ENCODE results near the gene ITFG2. TPM values are rescaled to one million over a fixed set of nuclear protein-coding genes. Genes with fewer than 3 reads are reported as not detected.
"Not testable (repeated sequence)": the region's sequence is repeated elsewhere in the genome, so short reads cannot be mapped to it uniquely, and the experiment has no call there.

The ITFG2 gene
- total RNA-seq, 2 donors from 2014 or later = 32.4 to 65.9 TPM

DNA sequence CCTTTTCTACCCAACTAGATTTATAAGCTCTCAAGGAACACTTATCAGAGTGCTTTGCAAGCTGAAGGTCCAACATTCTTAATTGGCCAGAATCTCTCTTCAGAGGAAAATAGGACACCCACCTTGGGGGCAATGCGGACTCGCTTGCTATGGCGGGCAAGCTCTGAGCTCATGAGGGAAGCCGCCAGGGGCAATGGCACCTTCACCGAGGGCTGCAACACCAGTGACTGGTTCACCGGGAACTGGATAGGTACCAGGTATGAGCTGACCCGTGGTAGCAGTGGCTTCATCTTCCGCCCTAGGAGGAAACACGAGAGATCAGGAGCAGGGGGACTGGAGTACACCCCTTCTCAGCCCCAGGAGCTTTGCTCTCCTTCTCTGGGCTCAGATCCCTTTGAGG, 51.7 kb downstream of the ITFG2 start:
- TF ChIP-seq POLR2A (IDR thresholded peaks at IDR 0.05) = no peak
- TF ChIP-seq, protein P1, sequence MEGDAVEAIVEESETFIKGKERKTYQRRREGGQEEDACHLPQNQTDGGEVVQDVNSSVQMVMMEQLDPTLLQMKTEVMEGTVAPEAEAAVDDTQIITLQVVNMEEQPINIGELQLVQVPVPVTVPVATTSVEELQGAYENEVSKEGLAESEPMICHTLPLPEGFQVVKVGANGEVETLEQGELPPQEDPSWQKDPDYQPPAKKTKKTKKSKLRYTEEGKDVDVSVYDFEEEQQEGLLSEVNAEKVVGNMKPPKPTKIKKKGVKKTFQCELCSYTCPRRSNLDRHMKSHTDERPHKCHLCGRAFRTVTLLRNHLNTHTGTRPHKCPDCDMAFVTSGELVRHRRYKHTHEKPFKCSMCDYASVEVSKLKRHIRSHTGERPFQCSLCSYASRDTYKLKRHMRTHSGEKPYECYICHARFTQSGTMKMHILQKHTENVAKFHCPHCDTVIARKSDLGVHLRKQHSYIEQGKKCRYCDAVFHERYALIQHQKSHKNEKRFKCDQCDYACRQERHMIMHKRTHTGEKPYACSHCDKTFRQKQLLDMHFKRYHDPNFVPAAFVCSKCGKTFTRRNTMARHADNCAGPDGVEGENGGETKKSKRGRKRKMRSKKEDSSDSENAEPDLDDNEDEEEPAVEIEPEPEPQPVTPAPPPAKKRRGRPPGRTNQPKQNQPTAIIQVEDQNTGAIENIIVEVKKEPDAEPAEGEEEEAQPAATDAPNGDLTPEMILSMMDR (IDR thresholded peaks at IDR 0.05) = no peak
- Histone ChIP-seq H3K4me1 (no peaks in the 10 kb centered on the region), H3K4me3 (no peak overlapping the region), H3K36me3 (replicated peaks in 1 of 2; ENCODE audit: insufficient read depth in 1 of 2, low read depth in 2 of 2) (no peaks in the 10 kb centered on the region), H3K27ac (no peak overlapping the region), H3K9me3 (no peaks in the 10 kb centered on the region), H3K27me3 (no peaks in the 10 kb centered on the region)
- intact Hi-C loops (cut with DNase I) = loop anchor here (10.0 kb wide), 1 partner anchor 171 kb away; no protein-coding TSS in a partner anchor
- ATAC-seq (no peak), DNase-seq (no peak)
- WGBS, 2 donors = 96 to 100% methylated on average over 5 to 9 of the region's 9 CpGs

GRCh38 chr12:2868986-2869632, 56.6 kb downstream of the ITFG2 start:
- 88 to 97% methylated on average over 9 of the region's 9 CpGs for WGBS, 2 donors

More at GRCh38 chr12:2868986-2869632, 56.6 kb downstream of the ITFG2 start:
- intact Hi-C loops (cut with DNase I) = loop anchor here (10.0 kb wide), 1 partner anchor 166 kb away; no protein-coding TSS in a partner anchor
- H3K9me3 ChIP-seq; ATAC-seq; H3K27me3 ChIP-seq; H3K36me3 ChIP-seq (replicated peaks in 1 of 2; ENCODE audit: insufficient read depth in 1 of 2, low read depth in 2 of 2); DNase-seq; H3K4me1 ChIP-seq; H3K4me3 ChIP-seq; H3K27ac ChIP-seq: not testable (repeated sequence)

Other genes starting within 250 kb of the ITFG2 start
- gene FKBP4, start 17.7 kb upstream of the ITFG2 start, total RNA-seq = 10 to 100 TPM; 29.0 to 29.8 TPM
- gene NRIP2, start 22.4 kb downstream of the ITFG2 start, total RNA-seq = under 1 TPM; 0.26 to 0.33 TPM
- gene TEX52, start 44.4 kb downstream of the ITFG2 start, total RNA-seq = not detected
- gene FOXM1, start 64.5 kb downstream of the ITFG2 start, total RNA-seq = under 1 TPM in 1 of 2 donors, not detected in 1; 0.52 TPM
- gene RHNO1, start 64.6 kb downstream of the ITFG2 start, total RNA-seq = 10 to 100 TPM in 1 of 2 donors, 1 to 10 TPM in 1; 6.0 to 10.9 TPM
- 1 to 10 TPM; 6.9 to 7.8 TPM for gene TULP3, start 78.2 kb downstream of the ITFG2 start, total RNA-seq
- 10 to 100 TPM; 25.1 to 28.5 TPM for gene TEAD4, start 146.7 kb downstream of the ITFG2 start, total RNA-seq